NCI-H748 treated with DMSO at 0.1 percent for 48 hours (cell line): ENCODE measurements around the gene HGFAC.

Source experiments
- DNase-seq: peaks from one replicate; lab custom pipeline; 2025; lab: John Stamatoyannopoulos, UW

HGFAC gene

DNA sequence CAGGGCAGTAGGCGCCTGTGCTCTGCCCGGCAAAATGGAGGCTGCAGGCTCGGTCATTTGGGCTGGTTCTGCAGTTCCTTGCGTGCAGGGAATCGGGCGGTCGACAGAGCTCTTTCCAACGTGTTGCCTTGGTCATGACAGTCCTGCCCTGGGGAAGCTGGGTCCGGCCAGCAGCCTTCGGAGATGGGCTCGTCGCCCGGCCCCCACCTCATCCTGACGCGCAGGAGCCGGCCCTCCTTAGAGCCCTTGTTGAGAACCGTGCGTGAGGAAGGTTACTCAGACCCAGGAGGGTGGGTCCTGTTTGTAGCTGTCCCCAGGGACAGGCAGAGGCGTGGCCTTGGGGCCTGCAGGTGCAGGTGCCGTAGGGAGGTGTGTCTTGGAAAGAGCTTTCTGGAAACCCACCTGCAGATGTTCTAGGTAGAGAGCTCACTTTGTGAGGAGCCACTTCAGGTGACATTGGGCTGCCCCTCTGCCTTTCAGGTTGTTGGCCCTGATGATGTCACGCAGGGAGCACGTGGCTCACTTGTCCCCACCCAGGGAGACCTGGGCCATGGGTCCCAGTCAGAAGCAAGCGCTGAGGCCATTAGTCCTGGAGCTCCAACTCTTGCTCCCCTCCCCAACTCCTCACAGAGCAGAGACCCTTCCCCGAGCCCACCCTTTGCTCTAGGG lies 15.2 kb upstream of the HGFAC start:
- no peak for DNase-seq

DNA sequence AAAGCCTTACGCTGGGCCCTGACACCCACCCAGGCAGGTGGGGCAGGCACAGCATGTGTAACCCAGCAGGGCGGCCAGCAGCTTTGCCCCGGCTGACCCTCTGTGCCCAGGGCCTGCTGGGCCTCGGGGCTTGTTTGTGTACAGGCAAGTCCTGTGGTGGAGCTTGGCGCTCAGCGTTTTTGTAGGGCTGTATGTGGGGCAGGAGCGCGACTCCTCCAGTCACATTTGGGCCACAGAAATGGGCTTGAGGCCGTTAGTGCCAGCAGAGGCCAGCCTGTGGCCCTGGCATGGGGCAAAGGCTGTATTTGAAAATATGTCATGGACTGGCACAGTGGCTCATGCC lies 14.7 kb upstream of the HGFAC start:
- DNase-seq, result no peak

DNA sequence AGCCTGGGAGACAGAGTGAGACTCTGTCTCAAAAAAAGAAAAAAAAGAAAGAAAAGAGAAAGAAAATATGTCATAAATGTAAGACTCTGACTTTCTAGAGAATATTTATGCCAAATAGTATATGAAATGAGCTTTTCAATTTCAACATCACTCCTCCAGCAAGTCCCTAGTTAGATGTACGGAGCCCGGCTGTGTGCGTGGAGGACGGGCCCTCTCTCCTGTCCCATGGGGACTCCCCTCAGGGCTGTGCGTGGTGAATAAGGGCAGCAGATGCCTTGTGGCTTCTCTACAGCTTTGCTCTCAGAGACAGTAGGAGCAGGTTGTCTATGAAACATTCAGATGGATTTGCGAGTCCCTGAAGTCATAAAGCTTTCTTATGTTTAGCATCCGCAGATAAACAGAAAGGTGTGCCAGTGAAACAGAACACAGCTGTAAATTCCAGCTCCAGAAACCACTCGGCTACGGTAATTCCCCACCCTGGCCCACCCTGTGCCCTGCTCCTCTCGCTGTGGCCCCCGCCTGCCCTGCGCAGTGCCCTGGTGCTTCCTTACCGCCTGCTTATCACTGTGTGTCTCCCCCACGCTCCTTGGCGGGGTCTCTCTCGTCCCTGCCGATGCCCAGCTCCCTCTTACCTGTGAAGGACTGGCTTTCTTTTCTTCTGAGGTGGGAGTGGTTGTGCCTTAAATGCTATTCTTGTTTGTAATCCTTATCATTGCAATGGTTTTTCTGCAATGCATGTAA lies 13.9 kb upstream of the HGFAC start:
- no peak for DNase-seq

DNA sequence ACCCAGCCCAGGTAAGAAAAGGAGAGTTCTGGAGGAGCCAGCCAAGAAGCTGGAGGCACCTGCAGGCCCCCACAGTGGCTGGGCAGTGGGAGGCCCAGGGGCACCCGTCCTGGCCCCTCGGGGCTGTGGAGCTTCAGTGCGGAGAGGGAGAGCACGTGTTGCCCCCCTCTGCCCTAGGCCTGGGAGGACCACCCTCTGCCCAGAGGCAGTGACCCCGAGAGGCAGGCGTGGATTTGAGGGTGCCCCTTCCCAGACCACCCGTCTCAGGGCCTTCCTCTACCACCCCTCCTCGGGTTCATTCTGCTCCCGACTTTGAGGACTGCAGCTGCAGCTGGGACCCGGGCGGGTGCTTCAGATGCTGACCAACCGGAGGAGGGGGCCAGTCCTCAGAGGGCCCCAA lies 12.1 kb upstream of the HGFAC start:
- DNase-seq, result no peak

DNA sequence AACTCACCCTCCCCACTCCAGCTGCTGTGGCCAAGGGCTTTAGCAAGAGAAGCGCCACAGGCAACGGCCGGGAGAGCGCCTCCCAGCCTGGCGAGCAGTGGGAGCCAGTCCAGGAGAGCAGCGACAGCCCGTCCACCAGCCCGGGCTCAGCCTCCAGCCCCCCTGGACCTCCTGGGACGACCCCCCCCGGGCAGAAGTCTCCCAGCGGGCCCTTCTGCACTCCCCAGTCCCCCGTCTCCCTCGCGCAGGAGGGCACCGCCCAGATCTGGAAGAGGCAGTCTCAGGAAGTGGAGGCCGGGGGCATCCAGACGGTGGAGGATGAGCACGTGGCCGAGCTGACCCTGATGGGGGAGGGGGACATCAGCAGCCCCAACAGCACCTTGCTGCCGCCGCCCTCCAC lies 11.2 kb upstream of the HGFAC start:
- no peak for DNase-seq

DNA sequence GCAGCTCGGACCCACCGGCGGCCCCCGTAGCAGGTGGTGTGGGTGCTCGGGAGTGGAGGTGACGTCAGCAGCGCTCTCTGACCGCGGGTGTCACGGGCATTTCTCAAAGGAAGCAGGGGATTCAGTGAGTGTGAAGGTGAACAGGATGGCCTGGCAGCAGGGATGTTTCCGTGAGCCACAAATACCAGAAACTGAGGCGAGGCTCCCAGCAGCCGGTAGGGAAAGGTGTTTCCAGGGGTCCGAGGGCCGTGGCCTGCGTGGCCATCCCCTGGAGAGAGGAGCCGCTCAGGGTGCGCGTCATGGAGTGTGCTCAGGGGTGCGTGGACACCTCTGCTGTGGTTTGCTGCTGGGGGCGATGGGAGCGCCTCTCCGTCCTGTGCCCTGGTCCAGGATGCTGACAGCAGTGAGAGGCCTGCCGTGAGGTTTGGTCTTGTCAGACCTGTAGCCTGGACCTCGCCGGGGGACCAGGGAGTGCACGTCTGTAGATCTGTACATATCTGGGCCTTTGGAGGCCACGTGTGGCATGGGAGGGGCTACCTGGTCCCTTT lies 10.2 kb upstream of the HGFAC start:
- DNase-seq, result no peak

DNA sequence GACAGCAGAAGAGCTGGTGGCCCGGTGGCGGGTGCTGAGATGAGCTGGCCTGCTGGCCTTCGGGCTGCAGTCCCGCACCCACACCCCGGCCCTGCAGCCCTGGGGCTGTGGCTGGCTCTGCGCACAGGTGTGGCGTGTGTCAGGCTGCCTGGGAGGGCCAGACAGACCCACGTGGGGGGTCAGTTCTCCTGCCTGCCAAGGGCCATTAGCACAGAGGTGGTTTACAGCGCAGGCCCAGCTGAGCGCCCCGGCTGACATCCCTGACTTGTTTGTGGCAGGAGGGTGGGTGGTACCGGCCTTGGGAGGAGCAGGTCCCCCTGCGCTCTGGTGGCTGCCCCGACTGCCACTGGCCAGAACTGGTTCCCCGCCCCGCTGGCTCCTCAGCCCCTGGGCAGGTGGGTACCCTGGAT lies 9.4 kb upstream of the HGFAC start:
- no peak for DNase-seq

DNA sequence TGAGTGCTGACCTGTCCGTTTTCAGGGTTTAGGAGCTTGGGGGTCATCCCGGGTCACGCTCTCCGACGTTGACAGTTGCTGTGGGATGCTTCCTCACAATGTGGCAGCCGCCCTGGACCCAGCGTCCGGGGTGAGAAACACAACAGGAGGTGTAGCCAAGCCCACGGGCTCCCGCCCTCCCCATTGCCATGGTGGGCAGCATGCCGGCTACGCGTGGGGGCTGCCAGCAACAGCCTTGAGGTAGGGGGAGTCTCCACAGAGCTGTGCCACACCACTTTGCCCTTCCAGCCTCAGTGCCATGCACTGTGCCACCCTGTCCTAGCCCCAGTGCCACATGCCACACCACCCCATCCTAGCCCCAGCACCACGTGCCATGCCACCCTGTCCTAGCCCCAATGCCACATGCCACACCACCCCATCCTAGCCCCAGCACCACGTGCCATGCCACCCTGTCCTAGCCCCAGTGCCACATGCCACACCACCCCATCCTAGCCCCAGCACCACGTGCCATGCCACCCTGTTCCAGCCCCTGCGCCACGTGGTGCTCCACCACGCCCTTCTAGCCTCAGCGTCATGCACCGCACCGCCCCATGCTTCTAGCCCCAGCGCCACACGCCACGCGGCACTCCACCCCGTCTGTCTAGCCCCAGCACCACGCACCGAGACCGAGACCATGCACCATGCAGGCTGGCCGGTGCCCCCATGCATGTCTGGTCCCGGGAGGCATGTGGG lies 8.5 kb upstream of the HGFAC start:
- DNase-seq, result no peak

DNA sequence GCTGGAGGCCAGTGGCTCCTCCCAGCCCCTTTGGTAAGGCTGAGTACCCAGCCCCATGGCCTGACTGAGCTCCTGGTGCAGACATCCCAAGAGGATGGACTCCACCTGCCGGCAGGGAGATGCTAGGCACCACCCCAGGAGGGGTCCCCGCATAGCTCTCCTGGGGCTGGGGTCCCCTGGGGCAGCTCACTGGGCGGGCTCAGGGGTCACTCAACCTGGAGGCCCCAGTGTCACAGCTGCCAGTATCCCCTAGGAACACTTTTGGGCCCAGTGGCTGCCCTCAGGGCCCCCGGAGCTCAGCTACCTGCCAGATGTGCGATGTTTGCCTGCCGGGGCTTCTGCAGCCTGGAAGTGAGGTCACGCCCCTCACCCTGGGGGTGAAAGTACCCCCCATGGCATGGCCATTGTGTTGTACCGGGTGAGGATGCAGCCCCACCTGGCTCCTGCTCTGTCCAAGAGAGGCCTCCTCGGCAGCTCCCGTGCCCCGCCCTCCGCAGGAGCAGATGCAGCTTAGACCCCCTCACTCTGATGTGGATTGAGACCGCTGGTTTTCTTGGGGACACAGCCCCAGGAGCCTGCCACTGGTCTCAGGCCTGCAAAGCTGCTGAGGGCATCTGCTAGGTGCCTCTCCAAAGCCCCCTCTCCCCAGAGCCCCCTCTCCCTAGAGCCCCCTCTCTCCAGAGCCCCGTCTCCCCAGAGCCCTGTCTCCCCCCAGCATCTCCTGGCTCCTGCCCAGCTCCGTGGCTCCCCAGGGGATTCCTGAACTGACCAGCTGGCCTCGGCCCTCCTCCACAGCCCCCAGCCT lies 6.7 kb upstream of the HGFAC start:
- DNase-seq, result no peak

DNA sequence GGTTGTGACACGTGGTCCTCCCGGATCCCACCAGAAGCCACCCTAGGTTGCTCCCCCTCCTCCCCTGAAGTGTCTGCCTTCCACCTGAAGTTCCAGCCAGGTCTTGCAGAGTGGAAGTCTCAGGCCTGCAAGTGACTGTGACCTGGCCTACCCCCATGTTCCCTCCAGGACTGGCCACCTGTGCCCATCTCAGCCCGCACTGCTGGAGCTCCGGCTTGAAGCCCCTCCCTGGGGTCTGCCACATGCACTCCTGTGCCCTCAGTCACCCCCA lies 6.1 kb upstream of the HGFAC start:
- DNase-seq, result no peak

DNA sequence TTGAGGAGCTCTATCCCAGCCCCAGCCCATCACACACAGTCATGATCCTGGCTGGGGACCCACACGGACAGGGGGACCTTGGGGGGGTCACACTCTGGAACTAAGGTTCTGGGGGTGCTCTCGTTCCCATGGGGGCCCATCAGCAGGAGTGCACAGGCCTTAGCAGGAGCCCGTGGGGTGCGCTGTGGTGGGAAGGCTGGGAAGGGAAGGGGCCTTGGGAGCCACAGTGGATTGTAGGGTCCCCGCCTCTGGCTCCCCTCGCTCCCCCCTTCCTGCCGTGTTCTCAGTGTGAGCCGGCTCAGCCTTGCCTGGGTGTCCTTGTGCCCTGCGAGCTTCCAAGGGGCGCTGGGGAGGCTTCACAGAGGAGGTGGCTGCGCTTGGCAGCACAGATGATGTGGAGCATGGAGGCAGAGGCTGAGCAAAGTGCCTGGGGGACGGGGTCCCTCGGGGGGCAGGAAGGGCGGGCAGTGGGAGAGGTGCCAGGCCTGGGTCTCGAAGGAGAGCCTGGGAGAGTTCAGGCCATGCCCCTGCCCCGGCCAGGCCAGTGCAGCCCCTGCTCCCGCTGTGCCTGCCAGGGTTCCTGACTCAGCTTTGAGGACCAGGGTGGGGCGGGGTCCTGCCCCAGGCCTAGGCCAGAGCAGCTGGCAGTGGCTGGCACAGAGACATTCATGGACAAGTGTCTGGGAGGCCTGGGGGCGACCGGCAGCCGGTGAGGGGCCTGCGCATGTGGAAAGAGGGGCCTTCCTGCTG lies 5.5 kb upstream of the HGFAC start:
- DNase-seq, result no peak

DNA sequence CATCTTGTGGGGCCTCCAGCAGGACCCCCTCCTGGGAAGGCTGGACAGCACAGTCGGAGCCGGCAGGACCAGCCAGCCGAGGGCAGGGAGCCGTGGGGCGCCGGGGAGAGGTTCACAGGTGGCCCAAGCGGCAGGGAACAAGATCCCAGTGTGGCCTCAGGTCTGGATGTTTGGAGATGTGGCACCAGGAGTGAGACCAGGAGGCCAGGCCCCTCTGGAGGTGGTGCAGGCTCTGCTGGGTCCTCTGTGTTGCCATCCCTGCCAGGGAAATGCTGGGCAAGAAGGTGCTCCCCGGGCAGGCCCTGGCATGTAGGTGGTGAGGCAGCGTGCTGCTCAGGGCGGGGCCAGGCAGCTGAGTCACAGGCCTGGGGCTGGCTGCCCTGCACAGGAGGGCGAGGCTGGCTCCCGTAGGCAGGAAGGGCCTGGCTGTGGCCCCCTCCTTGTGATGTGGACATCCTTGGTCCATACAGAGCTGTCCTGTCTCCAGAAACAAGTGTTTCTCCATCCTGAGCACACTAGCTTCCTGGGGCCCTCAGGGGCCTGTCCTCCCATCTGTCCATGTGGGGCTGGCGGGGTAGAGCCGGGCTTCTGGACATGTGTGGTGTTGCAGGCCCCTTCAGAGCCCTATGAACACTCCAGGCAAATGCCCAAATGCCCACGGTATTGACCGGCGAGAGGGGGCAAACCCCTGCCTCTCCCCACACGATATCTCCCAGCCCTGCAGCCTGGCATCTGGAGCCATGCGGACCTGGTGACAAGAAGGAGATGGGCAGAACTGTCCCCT lies 4.8 kb upstream of the HGFAC start:
- DNase-seq, result no peak

DNA sequence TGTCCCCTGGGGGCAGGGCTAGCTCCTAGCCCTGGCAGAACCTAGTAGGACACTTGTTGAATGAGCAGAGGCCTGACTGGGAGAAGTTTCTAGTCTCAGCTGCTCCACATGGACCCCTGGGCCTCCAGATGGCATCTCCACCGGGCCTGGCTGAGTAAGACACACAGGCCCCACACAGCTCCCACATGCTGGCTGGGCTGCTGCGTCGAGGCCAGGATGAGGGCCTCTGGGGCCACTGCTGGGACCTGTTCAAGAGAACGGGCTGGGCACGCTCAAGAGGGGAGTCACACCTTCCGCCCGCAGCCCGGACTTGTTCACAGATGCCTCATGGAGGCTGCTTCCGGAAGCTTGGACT lies 4.2 kb upstream of the HGFAC start:
- no peak for DNase-seq

DNA sequence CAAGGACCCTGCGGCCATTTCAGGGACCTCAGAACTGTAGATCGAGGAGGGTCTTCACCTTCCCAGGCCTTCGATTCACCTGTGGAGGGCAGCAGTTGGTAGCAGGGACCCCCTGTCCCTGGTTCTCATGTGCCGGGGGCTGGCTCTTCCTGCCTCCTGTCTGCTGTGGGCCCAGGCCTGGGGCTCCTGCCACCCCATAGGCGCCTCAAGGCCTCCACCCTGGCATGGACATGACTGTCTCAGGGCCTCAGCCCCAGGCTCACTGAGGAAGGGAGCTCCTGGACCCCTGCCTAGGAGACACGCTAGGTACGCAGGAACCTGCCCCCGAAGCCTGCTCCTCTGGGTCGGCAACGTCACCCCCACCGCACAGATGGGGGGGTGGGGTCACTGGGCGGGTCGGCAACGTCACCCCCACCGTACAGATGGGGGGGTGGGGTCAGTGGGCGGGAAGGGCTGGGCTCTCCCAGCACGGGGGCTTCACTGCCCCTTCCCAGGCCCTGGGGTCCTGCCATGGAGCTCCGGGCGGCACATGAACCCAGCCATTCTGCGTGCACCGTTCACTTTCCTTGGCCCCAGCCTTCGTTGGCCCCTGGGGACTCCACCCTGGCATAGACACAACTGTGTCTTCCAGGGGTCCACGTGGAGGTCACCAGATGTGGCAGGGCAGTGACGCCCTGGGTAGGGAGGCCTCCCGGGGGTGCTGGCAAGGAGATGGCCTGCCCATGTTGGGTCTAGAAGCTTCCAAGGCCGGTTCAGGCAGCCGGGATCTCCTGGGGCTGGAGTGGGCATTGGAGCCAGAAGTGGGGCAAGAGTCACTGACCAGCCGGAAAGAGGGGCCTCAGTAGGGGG lies 3.5 kb upstream of the HGFAC start:
- DNase-seq, result no peak

DNA sequence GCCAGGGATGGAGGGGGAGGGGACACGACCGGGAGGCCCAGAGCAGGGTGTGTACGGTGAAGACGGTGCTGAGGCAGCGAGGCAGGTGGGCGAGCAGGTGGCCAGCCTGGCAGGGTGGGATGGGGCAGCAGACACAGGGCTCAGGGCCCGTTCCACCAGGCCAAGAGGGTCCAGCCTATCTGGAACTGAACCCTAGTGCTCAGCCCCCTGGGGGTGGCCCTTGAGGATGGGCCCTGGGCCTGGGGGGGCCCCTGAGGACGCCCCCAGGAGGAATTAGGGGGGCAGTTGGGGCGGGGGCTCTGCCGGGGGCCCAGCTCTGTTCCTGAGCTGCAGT lies 3.0 kb upstream of the HGFAC start:
- DNase-seq, result no peak

DNA sequence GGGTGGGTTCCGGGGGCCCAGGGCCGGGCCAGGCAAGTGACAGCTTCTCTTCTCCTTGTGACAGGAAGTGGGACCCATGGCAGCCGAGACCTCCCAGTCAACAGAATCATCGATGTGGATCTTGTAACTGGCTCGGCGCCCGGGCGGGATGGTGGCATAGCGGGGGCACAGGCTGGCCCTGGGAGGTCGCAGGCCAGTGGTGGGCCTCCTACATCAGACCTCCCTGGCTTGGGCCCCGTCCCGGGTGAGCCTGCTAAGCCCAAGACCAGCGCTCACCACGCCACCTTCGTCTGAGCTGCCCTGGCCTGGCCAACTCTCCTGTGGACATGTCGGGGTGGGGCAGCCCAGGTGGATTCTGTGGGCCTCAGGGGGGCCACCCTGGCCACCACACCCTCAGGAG lies 2.4 kb upstream of the HGFAC start:
- no peak for DNase-seq

DNA sequence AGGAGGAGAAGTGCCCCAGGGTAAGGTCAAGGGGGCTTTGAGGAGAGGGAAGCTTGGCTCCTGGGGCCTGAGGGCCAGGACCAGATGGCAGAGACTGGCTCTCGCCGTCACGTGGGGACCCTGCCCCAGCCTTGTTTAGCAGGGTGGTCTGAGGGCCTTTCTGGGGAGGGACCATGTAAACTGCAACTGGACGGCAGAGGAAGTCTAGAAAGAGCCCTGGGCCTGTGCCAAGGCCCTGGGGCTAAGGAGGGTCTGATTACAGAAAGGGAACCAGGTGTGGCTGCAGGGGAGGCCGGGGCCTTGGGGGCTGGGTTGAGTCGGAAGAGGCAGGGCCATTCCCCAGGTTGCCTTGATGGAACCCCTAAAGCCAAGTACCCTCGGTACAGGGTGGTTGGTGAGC lies 1.8 kb upstream of the HGFAC start:
- DNase-seq, result no peak

DNA sequence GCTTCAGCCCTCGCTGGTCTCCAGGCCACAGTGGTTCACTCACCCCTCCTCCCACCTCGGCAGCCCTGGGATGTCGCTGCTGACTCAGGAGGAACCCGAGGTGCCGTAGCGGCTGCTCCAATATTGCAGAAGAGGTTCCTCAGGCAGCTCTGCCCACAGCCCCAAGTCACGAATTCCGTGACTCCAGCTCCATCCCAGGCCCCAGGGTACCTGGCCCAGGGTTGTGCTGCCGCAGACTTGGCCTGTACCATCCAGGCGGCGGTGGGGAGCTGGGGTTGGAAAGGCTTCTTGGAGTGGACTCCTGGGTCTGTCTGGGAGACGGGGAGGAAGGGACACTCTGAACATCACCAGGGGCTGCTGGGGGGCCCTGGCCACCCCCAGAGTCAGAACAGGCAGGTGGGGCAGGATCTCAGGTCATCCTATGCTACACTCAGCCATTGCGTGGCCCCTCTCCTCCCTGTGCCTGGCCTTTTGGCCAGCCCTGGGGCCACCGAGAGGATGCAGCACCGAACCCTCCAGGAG lies 728 bp upstream of the HGFAC start:
- DNase-seq, result no peak

DNA sequence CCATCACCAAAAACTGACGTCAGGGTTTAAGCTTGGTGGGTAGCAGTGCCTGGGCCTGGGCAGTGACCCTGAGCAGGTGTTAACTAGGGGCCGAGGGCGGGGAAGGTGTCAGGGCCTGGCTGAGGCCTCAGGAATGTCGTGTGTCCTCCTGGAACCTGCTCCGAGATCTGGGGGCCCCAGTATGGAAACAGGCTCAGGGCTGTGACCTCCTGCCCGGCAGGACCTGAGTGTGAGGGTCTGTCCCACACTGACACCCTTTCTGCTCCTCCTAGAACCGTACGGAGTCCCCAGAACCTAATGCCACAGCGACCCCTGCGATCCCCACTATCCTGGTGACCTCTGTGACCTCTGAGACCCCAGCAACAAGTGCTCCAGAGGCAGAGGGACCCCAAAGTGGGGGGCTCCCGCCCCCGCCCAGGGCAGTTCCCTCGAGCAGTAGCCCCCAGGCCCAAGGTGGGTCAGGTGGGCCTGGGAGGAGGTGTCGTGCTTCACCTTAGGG lies 741 bp downstream of the HGFAC start:
- DNase-seq, result no peak
